GM18505 (cell line): Measurements from ENCODE around the gene GPR25.

ENCODE experiments used
- ATAC-seq: cut with Tn5 transposase; IDR thresholded peaks from one replicate; pipeline ENCODE4 v1.9.1; 2021; ENCODE audit not compliant: unreplicated experiment
- POLR2A ChIP-seq: IDR thresholded peaks from 4 replicates; pipeline ENCODE4 v1.6.1; 2011; ENCODE audit warnings: borderline replicate concordance; ENCODE audit not compliant: insufficient read depth, insufficient read length; ENCODE audit errors: extremely low read depth

Gene GPR25

DNA sequence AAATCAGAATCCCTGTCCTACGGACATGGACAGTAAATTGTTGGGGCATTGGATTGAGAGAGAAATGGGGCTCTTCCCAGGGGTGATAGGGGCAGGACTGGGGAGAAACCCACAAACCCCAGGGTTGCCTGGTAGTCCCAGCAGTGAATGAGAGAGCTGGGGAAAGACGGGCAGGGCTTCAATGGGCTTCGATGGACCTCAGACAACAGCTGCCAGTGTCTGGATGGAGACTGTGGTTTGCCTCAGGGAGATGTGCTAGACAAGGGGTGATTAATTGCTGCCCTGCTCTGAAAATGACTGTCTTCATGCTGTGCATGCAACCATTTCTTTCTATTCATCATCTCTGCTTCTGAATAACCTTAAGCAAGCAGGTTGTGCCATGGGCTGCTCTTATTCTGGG lies 7.4 kb downstream of the GPR25 start:
- no peak for TF ChIP-seq POLR2A
- ATAC-seq: no peak

DNA sequence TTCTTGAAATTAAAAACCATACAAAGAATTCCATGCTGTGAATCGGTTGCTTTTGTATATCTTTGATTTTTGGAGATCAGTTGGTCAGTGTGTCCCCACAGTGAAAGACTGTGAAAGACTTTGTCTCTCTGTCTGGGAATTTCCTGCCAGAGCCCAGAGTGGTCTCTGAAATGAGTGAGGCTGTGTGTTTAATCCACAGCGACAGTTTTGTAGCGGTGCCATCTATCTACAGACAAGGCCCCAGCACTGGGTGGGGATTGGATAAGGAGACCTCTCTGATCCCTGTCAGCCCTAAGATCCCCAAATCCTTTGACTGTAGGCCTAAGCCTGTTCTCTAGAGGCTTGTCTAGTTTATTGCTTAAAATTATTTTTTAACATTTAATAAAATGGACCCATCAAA lies 10.3 kb downstream of the GPR25 start:
- TF ChIP-seq POLR2A: no peak
- ATAC-seq: no peak

DNA sequence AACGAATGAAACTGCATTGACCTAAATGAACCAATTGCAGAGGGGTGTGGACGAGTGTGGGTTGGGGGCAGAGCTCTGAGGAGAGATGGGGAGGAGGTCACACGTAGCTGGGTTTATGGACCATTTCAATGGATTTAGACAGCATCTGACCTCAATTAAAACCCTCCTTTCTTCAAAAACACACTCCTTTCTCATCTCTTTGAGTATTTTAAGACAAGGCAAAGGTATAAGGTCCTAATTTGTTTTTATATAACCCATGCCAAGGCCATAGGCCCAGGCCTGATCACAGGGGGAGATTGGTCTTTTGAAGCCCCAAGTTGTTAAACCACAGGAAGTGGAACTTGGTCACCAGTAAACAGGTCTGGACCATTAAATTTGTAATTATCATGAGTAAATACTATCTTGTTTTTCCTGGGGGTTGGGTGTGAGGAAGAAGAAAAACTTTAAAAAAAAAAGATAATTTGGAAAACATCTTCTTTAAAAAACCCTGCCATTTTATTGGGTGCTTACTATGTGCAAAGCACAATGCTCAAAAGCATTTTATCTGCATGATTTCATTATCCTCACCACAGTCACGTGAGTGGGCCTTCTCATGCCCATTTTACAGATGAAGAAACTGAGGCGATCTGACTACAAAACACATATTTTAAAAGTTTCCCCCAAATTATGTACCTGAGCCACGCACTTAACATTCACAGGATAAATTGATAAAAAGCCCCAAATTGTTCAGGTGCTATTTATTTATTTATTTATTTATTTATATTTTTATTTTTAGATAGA lies 13.0 kb downstream of the GPR25 start:
- TF ChIP-seq POLR2A: no peak
- no peak for ATAC-seq

GRCh38 chr1:200886594-200886993 lies 13.8 kb downstream of the GPR25 start:
- TF ChIP-seq POLR2A: no peak
- no peak for ATAC-seq

GRCh38 chr1:200887036-200887435 lies 14.3 kb downstream of the GPR25 start:
- ATAC-seq: no peak
- TF ChIP-seq POLR2A: no peak

GRCh38 chr1:200887772-200888348 lies 15.1 kb downstream of the GPR25 start:
- TF ChIP-seq POLR2A: no peak
- ATAC-seq: no peak

- TF ChIP-seq POLR2A: peak; percentile 60
These were observed 15.6 kb downstream of the GPR25 start for GRCh38 chr1:200888349-200888838.

GRCh38 chr1:200889571-200889970 lies 16.8 kb downstream of the GPR25 start:
- TF ChIP-seq POLR2A: no peak
- no peak for ATAC-seq

More at GRCh38 chr1:200888349-200888838, 15.6 kb downstream of the GPR25 start:
- ATAC-seq: peak; percentile 90

- ATAC-seq: no peak
- TF ChIP-seq POLR2A: no peak
These were observed 17.2 kb downstream of the GPR25 start for GRCh38 chr1:200890027-200890426.

GRCh38 chr1:200890818-200891773 lies 18.3 kb downstream of the GPR25 start:
- ATAC-seq: no peak

GRCh38 chr1:200891774-200892157 lies 19.0 kb downstream of the GPR25 start:
- ATAC-seq: no peak

More at GRCh38 chr1:200890818-200891773, 18.3 kb downstream of the GPR25 start:
- TF ChIP-seq POLR2A: peak; percentile 51

DNA sequence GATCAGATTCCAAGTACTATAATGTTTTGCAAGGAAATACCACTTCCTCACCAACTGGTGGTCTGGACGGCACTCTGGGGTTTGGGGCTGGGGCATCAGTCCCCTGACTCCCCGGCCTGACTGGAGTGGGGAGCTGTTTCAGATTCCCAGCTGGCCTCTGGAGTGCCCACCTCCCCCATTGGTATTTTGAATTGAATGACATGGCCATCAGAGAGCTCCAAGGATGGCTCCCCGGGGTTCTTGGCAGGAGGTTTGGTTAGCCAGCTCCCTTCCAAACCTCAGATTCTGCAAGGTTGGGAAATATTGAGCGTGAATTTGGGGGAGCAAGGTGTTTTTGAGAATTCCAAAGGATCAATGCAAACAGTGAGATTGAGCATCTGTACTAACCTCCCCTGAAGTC lies 19.8 kb downstream of the GPR25 start:
- no peak for ATAC-seq
- no peak for TF ChIP-seq POLR2A

More at GRCh38 chr1:200891774-200892157, 19.0 kb downstream of the GPR25 start:
- TF ChIP-seq POLR2A: no peak

- no peak for TF ChIP-seq POLR2A
- ATAC-seq: no peak
These were observed 20.2 kb downstream of the GPR25 start for GRCh38 chr1:200892958-200893357.
